Suprapubic skin (tissue), 4 donors: ENCODE measurements around the gene LRRC27.

ENCODE experiments used
- CTCF ChIP-seq, 2 donors: fragments of 200-600 bp in 1 of 2; fragments of 450-650 bp in 1 of 2; sonication (generic) in 1 of 2; IDR thresholded peaks; one replicate each; pipeline ENCODE4 v1.5.1; 2016 to 2019; ENCODE audit warnings: antibody characterized with exemption in 2 of 2, mild to moderate bottlenecking in 1 of 2, moderate library complexity in 1 of 2
- POLR2A ChIP-seq, 2 donors: fragments of 450-650 bp; IDR thresholded peaks; one replicate each; pipeline ENCODE4 v1.6.1; 2017; ENCODE audit warnings: antibody characterized with exemption in 2 of 2, mild to moderate bottlenecking in 2 of 2, moderate library complexity in 2 of 2
- POLR2AphosphoS5 ChIP-seq, 3 donors: sonication (generic); formaldehyde crosslinking; IDR thresholded peaks; one replicate each; pipeline ENCODE4 v1.6.1; 2017; ENCODE audit warnings: antibody characterized with exemption in 3 of 3

GRCh38 chr10:132422903-132423825 lies 91.2 kb downstream of the LRRC27 start:
- TF ChIP-seq POLR2A (IDR thresholded peaks at IDR 0.05) (no peak), CTCF (IDR thresholded peaks at IDR 0.05) (no peak), POLR2AphosphoS5 (IDR thresholded peaks at IDR 0.05) (no peak)
